ENCODE results near the gene INPP5A. TPM values are rescaled to one million over a fixed set of nuclear protein-coding genes. Genes with fewer than 3 reads are reported as not detected.

Gene INPP5A
- total RNA-seq, 1 experiment from 2014 or later, result 12.3 TPM

GRCh38 chr10:132518572-132519381, 18.8 kb upstream of the INPP5A start (continued):
- TF ChIP-seq CTCF (IDR thresholded peaks at IDR 0.05 in 2 of 3, conservative IDR thresholded peaks at IDR 0.05 in 1 of 3; ENCODE audit: borderline replicate concordance in 1 of 3, insufficient read depth in 1 of 3, low read depth in 2 of 3, low read length in 2 of 3), result no peak
- TF ChIP-seq EZH2 (IDR thresholded peaks at IDR 0.05), result no peak

- H3K27me3 ChIP-seq (ENCODE audit: insufficient read depth, low read length), result no peaks in the 10 kb centered on the region
- H3K79me2 ChIP-seq (ENCODE audit: insufficient read depth, low read length), result no peaks in the 10 kb centered on the region
- ChIA-PET RAD21 (ENCODE audit: low non-redundant PET in 1 of 2, low total read pairs in 2 of 2, uncharacterized antibody in 2 of 2, unreplicated experiment in 2 of 2) (no interaction called here), POLR2A (no interaction called here), CTCF (no interaction called here)
- no peak overlapping the region for H2AFZ ChIP-seq (ENCODE audit: low read depth, low read length, poor library complexity, severe bottlenecking)
- DNase-seq (ENCODE audit: low read depth, low spot score), result no peak
- no peaks in the 10 kb centered on the region for H3K9me3 ChIP-seq (ENCODE audit: control insufficient read depth in 1 of 2, insufficient read depth in 1 of 2, low read depth in 1 of 2, low read length in 2 of 2)
- H4K20me1 ChIP-seq (ENCODE audit: insufficient read depth), result no peaks in the 10 kb centered on the region
- peak overlapping the region; percentile 59; the same call in 1 of the 2 replicates for H3K9ac ChIP-seq (ENCODE audit: low read length)
- intact Hi-C loops (cut with micrococcal nuclease), result loop anchor here (2.0 kb wide), 1 partner anchor 13 kb away; no protein-coding TSS in a partner anchor
- no TSS peak for BruUV-seq (replicated peaks)
- H3K4me3 ChIP-seq (replicated peaks in 1 of 2; ENCODE audit: low read depth in 1 of 2, low read length in 2 of 2), result no peak overlapping the region
- peak overlapping the region; percentile 87 for H3K4me2 ChIP-seq (ENCODE audit: low read length)
- ATAC-seq, result no peak
- H3K9me2 ChIP-seq (ENCODE audit: insufficient read depth), result no peaks in the 10 kb centered on the region
- no peaks in the 10 kb centered on the region for H3K36me3 ChIP-seq (ENCODE audit: control insufficient read depth in 1 of 2, insufficient read depth in 2 of 2, low read length in 2 of 2)
- peaks cover 30 to 41% of the 10 kb centered on the region in 2 experiments for H3K4me1 ChIP-seq (ENCODE audit: control insufficient read depth in 1 of 2, insufficient read depth in 2 of 2, low read length in 2 of 2)
- peak overlapping the region; percentile 95; the same call in 1 of the 2 replicates for H3K27ac ChIP-seq (ENCODE audit: low read depth, low read length)
- TF ChIP-seq REST (IDR thresholded peaks at IDR 0.05; ENCODE audit: low read depth) (no peak), JUND (IDR thresholded peaks at IDR 0.05) (no peak), ZFX (IDR thresholded peaks at IDR 0.05) (no peak), SRF (IDR thresholded peaks at IDR 0.05; ENCODE audit: low read depth) (no peak), RAD21 (IDR thresholded peaks at IDR 0.05; ENCODE audit: low read depth) (no peak), CBX3 (IDR thresholded peaks at IDR 0.05; ENCODE audit: low read depth) (no peak), SP1 (IDR thresholded peaks at IDR 0.05; ENCODE audit: low read depth) (no peak), CEBPB (IDR thresholded peaks at IDR 0.05; ENCODE audit: low read depth) (no peak), CTCF (IDR thresholded peaks at IDR 0.05 in 2 of 3, conservative IDR thresholded peaks at IDR 0.05 in 1 of 3; ENCODE audit: borderline replicate concordance in 1 of 3, insufficient read depth in 1 of 3, low read depth in 2 of 3, low read length in 2 of 3) (no peak), POLR2AphosphoS5 (IDR thresholded peaks at IDR 0.05; ENCODE audit: low read depth, low read length) (no peak), TCF7L2 (IDR thresholded peaks at IDR 0.05; ENCODE audit: borderline replicate concordance, extremely low read depth, insufficient read depth, insufficient read length) (no peak), ZNF274 (IDR thresholded peaks at IDR 0.05; ENCODE audit: low read depth, low read length) (no peak)
Measured at GRCh38 chr10:132519382-132520176, 18.0 kb upstream of the INPP5A start.
